ENCODE data around the gene EFHD1. TPM values are rescaled to one million over a fixed set of nuclear protein-coding genes. Genes with fewer than 3 reads are reported as not detected.
"Not testable (repeated sequence)": the region's sequence is repeated elsewhere in the genome, so short reads cannot be mapped to it uniquely, and the experiment has no call there.

Gene EFHD1
- total and polyA plus RNA-seq, 8 donors: 3.5 to 13.6 (median 5.0) TPM

DNA sequence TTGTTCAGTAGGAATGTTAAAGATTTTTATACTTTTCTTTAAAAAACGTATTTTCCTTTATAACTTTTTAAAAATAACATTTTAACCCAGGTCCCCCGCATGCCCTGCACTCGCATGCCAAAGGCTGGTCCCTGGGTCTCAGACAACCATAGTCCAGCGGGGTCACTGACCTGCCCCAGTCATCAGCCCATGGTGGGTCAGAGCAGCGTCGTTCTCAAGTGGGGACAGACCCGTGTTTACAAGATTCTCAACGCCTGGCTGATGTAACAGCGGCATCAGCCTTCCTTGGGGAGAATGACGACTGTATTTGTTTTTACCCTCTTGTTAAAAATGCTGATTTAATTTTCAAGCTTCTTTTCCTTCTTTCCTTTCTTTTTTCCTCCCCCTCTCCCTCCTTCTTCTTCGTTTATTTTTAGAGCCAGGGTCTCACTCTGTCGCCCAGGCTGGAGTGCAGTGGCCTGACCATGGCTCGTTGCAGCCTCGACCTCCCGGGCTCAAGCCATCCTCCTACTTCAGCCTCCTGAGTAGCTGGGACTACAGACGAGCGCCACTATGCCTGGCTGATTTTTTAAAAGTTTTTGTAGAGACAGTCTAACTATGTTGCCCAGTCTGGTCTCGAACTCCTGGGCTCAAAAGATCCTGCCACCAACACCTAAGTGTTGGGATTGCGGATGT lies 1.0 kb upstream of the EFHD1 start:
- TF ChIP-seq, protein P1, sequence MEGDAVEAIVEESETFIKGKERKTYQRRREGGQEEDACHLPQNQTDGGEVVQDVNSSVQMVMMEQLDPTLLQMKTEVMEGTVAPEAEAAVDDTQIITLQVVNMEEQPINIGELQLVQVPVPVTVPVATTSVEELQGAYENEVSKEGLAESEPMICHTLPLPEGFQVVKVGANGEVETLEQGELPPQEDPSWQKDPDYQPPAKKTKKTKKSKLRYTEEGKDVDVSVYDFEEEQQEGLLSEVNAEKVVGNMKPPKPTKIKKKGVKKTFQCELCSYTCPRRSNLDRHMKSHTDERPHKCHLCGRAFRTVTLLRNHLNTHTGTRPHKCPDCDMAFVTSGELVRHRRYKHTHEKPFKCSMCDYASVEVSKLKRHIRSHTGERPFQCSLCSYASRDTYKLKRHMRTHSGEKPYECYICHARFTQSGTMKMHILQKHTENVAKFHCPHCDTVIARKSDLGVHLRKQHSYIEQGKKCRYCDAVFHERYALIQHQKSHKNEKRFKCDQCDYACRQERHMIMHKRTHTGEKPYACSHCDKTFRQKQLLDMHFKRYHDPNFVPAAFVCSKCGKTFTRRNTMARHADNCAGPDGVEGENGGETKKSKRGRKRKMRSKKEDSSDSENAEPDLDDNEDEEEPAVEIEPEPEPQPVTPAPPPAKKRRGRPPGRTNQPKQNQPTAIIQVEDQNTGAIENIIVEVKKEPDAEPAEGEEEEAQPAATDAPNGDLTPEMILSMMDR (IDR thresholded peaks at IDR 0.05): no peak
- intact Hi-C loops (cut with DNase I): no loop called here
- ATAC-seq (no peak), DNase-seq (peak in 1 of 4 donors; percentile 30)
- H3K4me3 ChIP-seq: peak overlapping the region in 1 of 2 donors; percentile 39
- H3K27ac ChIP-seq: peak overlapping the region in 1 of 2 donors; percentile 20
- peaks cover 0 to 21% of the 10 kb centered on the region in 2 donors for H3K4me1 ChIP-seq
- no peaks in the 10 kb centered on the region for H3K36me3 ChIP-seq
- no peaks in the 10 kb centered on the region for H3K9me3 ChIP-seq
- peaks cover 26 to 84% of the 10 kb centered on the region in 2 donors for H3K27me3 ChIP-seq

DNA sequence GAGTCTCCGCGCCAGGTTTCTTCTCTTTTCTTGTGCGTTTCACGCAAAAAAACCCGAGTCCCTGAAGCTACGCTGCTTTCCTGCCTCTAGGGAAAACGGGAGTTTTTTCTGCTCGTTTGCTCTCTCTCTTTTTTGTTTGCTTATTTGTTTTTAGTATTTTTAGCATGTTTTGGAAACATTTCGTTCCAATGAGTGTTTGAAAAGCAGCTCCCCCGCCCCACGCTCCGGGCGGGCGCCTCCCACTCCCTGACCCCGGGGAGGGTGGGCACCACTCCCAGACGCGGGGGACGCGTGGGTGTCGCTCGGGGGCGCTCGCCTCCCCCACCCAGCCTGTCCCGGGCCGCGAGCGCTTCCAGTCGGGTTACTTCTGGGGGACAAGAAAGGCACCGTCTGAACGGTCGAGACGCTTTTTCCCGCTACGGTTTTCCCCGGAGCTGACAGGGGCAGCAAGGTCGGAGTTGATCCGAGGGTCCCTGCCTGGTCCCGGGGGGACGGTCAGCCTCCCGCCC lies 446 bp upstream of the EFHD1 start:
- ATAC-seq (peak; percentile 39), DNase-seq (peak in 3 of 4 donors; percentile 5 to 70 (median 34))
- Histone ChIP-seq H3K36me3 (no peaks in the 10 kb centered on the region), H3K4me3 (peak overlapping the region; percentile 35 to 39), H3K9me3 (no peaks in the 10 kb centered on the region), H3K27ac (no peak overlapping the region), H3K27me3 (peaks cover 26 to 90% of the 10 kb centered on the region in 2 donors), H3K4me1 (peaks cover 0 to 21% of the 10 kb centered on the region in 2 donors)
- TF ChIP-seq, protein P1 (IDR thresholded peaks at IDR 0.05): no peak
- intact Hi-C loops (cut with DNase I): no loop called here

DNA sequence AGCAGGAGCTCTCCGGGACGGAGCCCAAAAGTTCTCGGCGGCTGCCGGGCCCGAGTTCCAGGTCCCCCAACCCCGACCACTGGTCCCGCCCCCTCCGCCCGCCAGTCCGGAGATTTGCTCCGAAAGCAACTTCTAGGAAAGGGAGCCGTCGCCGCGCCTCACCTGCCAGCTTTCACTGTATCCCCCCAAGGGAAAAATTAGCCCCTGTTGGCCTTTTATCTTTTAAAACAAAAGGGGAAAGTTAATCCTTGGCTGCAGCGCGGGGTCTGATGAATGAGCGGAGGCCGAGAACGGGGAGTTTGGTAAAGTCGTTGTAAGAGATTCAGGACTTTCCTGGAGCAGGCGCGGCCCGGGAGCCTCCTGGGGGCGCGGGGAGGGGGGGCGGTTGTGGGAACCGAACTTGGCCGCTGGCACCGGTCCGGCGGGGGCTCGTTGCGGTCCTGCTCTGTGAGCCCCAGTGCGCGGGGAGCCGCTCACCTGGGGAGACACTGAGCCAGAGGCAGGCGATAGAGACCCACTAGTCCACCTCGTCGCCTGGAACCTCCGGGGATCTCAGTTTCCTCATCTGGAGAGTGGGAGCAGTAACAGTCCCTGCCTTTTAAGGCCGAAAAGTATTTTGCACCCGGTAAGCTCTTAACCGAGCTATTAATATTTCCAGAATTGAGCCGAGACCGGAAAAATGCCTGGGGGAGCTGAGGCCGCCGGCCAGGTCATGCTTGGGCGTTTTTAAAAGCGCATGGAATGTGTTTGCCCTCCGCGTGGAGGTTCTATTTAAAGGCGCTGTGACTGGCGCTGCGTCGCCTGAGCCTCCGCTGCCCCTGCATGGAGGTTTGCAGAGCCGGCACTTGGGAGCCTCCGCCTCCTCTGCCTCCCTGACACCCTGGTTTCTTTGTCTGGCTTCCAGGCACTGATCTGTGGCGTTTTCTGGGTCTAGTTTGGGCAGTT lies 1.1 kb downstream of the EFHD1 start:
- TF ChIP-seq, protein P1 (IDR thresholded peaks at IDR 0.05): no peak
- peak; percentile 25 for ATAC-seq
- peak in 1 of 4 donors; percentile 67 for DNase-seq
- no peaks in the 10 kb centered on the region for H3K9me3 ChIP-seq
- H3K27ac ChIP-seq: no peak overlapping the region
- intact Hi-C loops (cut with DNase I): no loop called here
- H3K27me3 ChIP-seq: peaks cover 26 to 90% of the 10 kb centered on the region in 2 donors
- peak overlapping the region; percentile 35 to 39 for H3K4me3 ChIP-seq
- H3K4me1 ChIP-seq: peaks cover 0 to 21% of the 10 kb centered on the region in 2 donors
- H3K36me3 ChIP-seq: no peaks in the 10 kb centered on the region

DNA sequence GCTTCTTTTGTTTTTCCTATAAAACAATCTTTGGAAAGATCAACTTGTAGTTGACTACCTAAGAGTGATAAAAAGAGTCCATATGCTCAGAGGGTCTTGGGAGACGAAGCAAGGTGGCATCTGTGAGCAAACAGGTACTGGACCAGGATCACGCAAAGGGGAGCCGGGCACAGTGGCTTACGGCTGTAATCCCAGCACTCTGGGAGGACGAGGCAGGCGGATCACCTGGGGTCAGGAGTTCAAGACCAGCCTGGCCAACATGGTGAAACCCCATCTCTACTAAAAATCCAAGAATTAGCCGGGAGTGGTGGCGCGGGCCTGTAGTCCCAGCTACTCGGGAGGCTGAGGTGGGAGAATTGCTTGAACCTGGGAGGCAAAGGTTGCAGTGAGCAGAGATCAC lies 2.0 kb downstream of the EFHD1 start:
- ATAC-seq; intact Hi-C loops (cut with DNase I); H3K4me3 ChIP-seq; H3K27ac ChIP-seq; H3K9me3 ChIP-seq; H3K36me3 ChIP-seq: not testable (repeated sequence)
- peak in 1 of 4 donors; percentile 60 for DNase-seq
- H3K4me1 ChIP-seq: peaks cover 0 to 21% of the 10 kb centered on the region in 2 donors
- peaks cover 26 to 83% of the 10 kb centered on the region in 2 donors for H3K27me3 ChIP-seq

DNA sequence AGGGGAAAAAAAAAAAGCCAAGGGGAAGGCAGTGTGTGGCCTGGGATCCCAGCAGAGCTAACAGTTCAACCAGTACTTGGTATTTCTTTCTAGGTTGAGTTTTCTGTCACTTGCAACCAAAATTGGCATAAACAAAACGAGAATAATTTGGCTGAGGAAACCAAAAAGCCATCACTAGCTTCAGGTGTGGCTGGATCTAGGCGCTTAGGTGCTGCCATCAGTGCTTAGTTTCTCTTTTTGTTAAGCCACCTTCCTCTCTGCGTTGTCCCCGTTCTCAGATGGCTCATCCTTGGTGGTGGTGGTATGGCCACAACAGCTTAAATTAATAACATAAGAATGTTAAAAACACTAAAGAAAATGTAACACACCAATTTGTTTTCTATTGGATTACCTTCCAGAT lies 2.4 kb downstream of the EFHD1 start:
- H3K27me3 ChIP-seq: peaks cover 26 to 78% of the 10 kb centered on the region in 2 donors
- no peak for ATAC-seq
- intact Hi-C loops (cut with DNase I): no loop called here
- peaks cover 0 to 21% of the 10 kb centered on the region in 2 donors for H3K4me1 ChIP-seq
- peak in 1 of 4 donors; percentile 1 for DNase-seq
- no peaks in the 10 kb centered on the region for H3K36me3 ChIP-seq
- H3K4me3 ChIP-seq: no peak overlapping the region
- no peak overlapping the region for H3K27ac ChIP-seq
- TF ChIP-seq, protein P1 (IDR thresholded peaks at IDR 0.05): no peak
- H3K9me3 ChIP-seq: no peaks in the 10 kb centered on the region

All from left lung (tissue), 10 donors.